ENCODE measurements around the gene GJD4.

GRCh38 chr10:35613107-35613440, 7.9 kb downstream of the GJD4 start:
- TF ChIP-seq CTCF (IDR thresholded peaks at IDR 0.05) (no peak), POLR2A (IDR thresholded peaks at IDR 0.05) (no peak)

Data from lower leg skin (tissue), 3 donors.